HTR-8/SVneo (cell line): ENCODE data around the gene CD40LG.

Experiments
- DNase-seq: peaks from one replicate; pipeline ENCODE4 v3.0.0; 2011; ENCODE audit warnings: low spot score, mixed read lengths; ENCODE audit not compliant: insufficient read length
- FAIRE-seq: peaks from 2 replicates; lab custom pipeline; 2011; peaks lifted over from hg19 to GRCh38; lab: Jason Lieb, UNC

Gene CD40LG

GRCh38 chrX:136646602-136647239 is 1.2 kb upstream of the CD40LG start:
- FAIRE-seq, result no peak
- DNase-seq, result no peak

DNA sequence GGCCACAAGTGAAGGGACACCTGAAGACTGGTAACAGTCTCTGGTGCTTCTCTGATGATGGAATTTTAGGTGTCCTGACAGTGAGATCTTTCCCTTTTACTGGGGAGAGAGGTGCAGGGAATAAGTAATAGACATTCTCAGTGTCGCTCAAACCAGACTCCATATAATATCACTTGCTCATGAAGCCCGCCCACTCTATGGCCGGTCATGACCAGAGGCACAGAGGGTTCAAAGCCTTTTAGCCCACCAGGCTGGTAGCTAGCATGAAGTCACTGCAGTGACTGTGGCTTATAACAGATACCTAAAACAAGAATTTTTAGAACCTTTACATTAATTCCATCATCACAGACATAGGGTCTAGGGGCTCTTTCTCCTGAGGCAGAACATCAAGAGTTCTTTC is 2.9 kb downstream of the CD40LG start:
- no peak for FAIRE-seq
- no peak for DNase-seq

DNA sequence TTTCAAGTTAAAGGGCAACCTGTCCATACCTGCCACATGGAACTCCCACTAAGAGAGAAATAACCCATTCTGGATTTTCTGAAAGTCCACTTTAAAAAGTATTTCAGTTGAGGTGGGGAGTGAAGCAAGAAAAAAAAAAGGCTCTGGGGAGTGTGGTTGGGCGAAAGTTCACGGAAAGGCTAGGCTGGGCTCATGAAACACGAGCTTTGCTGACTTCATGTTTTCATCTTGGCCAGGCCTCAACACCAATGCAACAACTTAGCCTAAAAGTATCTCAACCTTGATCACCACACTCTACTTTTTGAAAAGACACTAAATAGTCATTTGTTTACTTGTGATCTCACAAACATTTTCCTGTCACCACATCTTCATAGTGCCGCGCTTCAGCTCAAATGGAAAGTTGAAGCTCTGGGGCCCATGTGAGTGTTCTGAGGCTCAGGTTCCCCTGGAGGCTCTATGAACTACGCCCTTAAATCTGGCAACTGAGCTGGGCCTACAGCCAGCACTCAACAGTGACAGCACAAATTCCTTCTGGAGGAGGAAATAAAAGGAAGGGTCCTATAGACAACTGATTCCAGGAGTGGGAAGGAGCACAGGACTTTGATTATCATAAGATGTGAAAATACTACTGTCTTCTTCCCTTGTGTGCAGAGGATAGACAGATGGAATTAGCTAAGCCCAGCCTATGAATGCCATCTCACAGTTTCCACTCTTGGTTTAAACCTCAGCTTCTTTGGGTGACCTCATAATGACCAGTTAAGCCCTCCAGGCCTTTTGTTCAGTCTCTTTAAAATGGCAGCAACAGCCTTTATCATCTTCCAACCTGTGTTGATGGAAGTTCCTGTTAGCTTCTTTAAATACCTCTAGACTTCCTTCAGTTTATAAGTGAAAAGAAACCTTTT is 5.1 kb downstream of the CD40LG start:
- DNase-seq, result no peak
- FAIRE-seq, result no peak

DNA sequence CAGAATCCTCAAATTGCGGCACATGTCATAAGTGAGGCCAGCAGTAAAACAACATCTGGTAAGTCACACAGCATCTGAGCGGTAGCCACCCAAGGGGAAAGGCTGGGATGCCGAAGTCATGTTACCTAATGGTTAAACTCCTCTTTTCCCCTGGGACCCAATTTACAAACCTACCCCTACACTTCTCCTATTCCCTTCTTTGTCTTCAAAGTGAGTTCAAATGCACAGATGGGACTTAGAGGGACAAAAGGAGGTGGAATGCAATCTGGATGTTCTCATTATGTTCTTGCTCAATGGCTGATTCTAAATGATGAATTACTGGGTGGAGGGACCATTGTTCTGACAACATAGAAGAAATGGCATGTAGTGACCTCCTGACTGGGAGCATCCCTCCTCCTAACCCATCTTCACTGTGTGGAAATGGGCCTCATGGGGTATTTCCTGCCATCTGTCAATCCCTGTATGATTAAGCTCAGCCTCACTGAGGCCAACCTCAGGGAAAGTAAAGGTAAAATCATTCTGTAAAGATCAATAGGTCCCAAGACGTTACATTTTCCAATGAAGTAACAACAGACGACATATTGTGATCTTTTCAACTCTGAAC is 8.5 kb downstream of the CD40LG start:
- DNase-seq (no peak), FAIRE-seq (no peak)

DNA sequence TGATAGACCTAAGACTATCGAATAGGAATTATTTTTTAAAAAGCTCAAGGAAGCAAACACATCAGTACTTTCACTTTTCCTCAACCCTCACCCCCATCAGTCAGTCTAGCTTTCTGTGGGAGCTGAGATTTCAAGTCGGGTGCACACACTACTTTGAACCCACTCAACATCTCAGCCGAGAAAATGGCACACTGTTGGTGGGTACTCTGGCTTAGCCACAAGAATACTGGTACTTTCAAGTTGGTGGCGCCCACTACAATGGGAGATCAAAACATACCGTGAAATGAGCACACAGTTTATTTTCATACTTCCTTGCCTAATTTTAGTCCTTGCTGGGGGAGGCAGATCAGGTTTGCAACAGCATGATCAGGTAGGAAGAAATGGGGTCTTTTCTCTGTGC is 10.2 kb downstream of the CD40LG start:
- no peak for DNase-seq
- FAIRE-seq, result no peak

DNA sequence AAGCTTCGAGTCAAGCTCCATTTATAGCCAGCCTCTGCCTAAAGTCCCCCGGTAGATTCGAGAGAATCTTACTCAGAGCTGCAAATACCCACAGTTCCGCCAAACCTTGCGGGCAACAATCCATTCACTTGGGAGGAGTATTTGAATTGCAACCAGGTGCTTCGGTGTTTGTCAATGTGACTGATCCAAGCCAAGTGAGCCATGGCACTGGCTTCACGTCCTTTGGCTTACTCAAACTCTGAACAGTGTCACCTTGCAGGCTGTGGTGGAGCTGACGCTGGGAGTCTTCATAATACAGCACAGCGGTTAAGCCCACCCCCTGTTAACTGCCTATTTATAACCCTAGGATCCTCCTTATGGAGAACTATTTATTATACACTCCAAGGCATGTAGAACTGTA is 11.2 kb downstream of the CD40LG start:
- DNase-seq, result no peak
- no peak for FAIRE-seq

DNA sequence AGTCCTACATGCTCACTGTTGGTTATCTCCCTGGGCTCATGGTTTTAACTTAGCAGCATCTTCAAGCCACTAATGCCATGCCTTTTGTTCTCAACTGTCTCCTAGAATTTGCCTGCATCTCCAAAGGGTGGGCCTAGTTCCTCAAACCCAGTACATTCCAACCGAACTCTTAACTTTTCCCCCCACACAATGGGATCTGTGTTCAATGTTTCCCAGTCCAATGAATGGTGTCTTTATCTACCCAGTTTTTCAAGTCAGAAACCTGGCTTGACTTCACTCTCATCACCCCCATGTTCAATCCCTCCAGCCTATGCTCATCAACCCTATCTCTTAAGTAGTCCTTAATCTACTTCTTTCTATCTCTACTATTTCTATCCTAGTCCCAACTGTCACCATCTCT is 12.9 kb downstream of the CD40LG start:
- DNase-seq (no peak), FAIRE-seq (no peak)

DNA sequence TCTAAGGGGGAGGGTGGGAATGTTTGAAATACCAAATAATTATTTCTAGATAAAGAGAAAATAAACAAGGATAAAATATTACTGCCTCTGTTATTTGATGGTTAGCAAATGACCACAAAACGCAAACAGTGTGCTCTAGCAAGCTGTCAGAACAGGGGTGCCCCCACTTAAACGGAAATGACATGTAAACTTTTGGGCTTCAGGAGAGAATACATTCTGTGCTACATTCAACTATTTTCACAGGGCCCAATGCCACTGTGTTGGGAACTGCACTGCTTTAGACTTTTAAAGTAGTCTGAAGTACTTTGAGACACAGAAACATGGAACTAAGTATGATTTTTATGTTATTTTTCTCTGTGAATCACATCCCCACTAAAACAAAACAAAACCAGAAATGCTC is 14.1 kb downstream of the CD40LG start:
- DNase-seq (no peak), FAIRE-seq (no peak)

- no peak for DNase-seq
- no peak for FAIRE-seq
Measured at GRCh38 chrX:136662976-136663375, 15.0 kb downstream of the CD40LG start.

DNA sequence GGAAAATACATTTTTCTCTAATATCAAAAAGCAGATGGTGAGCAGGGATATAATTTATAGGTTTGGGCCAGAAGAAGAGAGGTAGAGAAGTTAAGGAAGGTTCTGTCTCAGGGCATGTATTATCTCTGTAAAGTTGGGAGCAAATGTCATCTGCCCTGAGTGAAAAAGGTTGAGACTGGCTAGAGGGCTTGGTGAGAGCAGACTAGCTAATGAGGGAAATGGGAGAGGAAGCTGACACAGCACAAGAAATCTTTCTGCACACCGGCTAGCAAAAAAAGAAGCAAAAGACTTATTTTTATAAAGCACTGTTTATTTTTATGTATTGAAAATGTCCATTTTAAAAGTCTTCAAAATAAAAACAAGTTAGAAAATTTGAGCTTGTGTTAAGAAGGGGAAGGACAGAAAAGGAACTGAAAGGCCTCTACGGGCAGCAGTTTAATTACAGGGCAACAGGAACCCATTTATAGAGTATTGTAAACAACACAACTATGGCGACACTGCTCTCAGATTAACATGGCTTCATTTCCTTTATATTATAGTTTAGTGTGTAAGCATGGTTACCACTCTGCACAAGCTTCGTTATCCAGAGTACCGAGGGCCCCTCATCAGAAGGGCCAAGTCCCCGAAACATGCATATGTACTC is 17.4 kb downstream of the CD40LG start:
- no peak for FAIRE-seq

DNA sequence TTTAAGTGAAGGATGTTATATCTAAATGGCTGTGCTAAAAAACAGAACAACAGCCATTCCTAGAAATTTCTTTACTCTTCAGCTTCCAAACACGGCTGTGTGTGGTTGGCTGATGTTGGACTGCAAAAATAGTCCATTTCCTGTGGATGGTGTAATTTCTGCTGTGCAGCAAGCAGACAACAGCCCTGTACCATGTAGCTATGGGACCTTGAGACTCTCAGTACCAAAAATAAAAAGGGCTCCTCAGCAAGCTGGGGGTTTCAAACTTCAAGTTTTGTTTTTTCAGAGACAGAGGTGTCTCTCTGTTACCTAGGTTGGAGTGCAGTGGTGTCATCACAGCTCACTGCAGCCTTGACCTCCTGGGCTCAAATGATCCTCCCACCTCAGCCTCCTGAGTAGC is 18.1 kb downstream of the CD40LG start:
- DNase-seq (no peak), FAIRE-seq (no peak)

More for the DNA sequence above, 17.4 kb downstream of the CD40LG start:
- no peak for DNase-seq

DNA sequence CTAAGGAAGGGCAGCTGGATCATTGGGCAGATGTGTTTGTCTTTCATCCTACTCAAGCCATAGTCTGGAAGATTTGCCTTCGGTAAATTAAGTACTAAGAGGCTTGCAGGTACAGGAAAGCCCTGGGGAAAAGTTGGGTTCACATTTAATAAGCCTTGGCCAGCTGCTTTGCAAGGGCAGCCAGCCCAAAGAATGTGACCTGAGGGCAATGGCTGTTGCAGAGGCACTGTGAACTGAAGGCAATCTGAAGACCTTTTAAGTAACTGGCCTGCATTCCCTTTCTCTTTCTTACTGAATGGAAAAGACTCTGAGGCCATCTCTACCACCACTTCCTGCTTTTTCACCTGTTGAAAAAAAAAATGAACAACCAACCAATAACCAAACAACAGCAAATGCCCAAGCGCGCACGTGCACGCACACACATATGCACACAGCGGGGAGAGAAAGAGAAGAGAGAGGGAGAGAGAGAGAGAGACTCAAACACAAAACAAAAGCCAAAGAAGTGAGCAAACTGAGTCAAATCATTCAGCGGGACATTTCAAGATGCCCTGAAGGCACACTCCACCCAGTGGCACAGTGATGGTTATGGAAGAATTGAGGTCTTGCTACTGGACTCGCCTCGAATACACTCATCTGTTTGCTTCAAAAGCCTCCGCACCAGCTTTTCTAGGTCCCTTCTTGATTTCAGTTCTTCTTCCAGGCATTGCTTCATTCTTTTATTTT is 19.6 kb downstream of the CD40LG start:
- FAIRE-seq (no peak), DNase-seq (no peak)

DNA sequence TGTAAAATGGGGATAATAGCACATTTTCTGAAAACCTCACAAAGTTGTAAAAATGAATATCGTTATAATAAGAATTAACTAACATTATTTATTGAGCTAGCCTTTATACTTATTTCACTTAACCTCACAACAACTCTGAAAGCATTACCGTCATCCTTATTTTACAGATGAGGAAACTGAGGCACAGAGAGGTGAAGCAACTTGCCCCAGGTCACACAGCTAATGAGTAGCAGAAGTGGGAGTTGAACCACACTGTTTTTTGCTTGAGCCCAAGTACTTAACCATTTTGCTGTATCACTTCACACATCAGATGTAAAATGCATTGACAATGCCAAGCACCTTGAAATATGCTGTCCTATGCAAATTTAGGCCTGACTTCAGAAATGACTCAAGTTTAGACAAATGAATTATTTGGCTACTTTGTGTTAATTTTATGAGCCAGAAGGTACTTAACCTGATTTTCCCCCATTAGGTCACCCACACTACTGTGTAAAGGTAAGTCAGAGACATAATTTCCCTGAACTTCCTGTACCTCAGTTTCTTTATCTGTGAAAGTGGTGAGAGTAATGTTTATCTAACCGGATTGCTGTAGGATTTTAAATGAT is 23.1 kb downstream of the CD40LG start:
- FAIRE-seq (no peak), DNase-seq (no peak)

DNA sequence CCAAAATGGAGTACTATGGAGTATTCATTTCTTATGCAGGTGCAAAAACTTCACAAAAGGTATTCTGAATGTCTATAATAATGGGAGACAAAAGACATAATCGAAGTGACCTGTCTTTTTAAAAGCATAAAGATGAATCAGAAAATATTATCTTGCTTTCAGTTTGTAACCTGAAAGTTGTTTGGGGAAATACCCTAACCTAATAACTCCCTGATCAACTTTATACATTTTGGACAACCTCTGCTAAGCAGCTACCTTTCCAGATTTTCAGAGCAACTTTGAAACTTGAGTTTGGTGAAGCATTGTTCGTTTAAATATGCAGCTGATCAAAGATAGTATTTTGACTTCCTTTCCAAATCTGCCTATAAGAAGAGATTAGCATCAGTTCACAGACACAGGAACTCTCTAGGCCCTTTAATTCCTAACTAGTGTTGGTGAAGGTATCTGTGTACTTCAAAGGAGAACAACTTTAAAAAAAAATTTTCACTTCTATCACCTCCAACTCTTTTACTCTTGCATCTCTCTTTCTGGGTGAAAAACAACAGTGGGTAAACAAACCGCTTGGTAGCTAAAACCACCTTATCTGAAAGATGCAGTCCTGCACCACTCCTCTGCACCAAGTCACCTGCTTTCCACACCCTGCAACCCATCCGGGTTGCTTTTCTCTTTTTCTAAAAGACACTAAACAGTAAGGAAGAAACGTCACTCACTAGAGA is 26.5 kb downstream of the CD40LG start:
- no peak for DNase-seq
- no peak for FAIRE-seq

- DNase-seq (no peak), FAIRE-seq (no peak)
Measured at GRCh38 chrX:136679531-136679930, 31.6 kb downstream of the CD40LG start.

DNA sequence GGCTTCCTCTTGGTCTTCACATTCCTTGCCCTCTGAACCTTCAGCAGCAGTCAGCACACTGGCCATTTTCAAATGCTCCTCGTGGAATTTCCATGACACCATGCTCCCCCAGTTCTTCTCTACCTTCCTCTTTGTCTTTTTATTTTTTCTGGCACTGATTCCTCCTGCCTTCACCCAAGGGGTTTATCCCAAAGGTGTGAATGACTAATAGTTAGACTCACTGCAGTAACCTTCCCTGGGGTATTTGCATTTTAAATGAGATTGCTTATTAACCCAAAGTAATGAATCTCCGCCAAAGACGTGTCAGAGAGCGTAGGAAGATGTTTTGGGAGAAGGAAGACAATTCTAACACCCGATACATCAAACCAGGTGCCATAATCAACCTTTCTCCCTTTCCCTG is 36.2 kb downstream of the CD40LG start:
- FAIRE-seq (no peak), DNase-seq (no peak)

DNA sequence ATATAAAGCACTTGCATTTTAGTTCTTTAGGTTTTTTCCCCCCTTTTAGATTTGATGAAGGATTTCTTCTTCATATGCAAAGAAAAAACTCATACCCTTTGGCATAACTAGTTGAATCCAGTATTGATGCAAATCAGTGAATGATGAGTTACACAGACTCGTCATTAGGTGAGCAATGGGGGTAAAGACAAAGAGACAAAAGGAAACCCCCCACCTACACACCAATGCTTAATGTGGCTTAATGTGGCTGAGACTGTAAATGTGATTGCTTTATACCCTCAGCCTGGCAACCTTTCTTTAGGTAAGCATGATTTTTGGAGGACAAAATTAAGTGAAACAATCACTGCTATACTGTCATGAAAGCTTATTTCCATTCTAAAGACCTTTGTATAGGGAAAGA is 39.5 kb downstream of the CD40LG start:
- no peak for DNase-seq
- FAIRE-seq, result no peak

DNA sequence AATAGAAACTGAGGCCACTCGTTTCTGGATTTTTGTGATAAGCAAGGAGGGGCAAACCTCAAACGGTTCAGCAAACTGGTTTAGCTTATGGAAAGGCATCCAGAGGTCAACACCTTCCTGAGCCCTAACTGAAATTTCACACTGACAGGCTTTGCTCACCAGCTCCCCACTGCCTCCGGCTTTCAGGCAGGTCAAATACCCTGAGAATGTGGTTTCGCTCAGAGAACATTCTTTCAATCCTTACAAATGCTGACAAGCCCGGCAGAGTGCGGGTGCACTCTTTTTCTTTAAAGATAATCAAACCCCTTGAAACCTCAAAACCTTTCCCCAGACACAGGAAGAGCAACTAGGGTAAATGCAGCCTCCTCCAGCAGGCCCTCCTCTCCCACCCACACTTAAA is 41.5 kb downstream of the CD40LG start:
- DNase-seq (no peak), FAIRE-seq (no peak)
